Astrocyte of the cerebellum (primary cell): ENCODE measurements around the gene TNFAIP2.

Source experiments
- DNase-seq: peaks from one replicate; pipeline ENCODE4 v3.0.0-alpha.2; 2011; ENCODE audit warnings: low read depth
- H3K4me3 ChIP-seq: 2 replicates; pipeline ENCODE4 v1.5.1; 2011; ENCODE audit warnings: mild to moderate bottlenecking, low read depth, low read length, moderate library complexity
- CTCF ChIP-seq: IDR thresholded peaks from 2 replicates; pipeline ENCODE4 v1.5.1; 2012; ENCODE audit warnings: low read length, low read depth, moderate library complexity, mild to moderate bottlenecking; ENCODE audit errors: missing control alignments
- in situ Hi-C: cut with HindIII; loops from 2 replicates; pipeline ENCODE4 v1.10.0; 2017; ENCODE audit warnings: low sequenced_read_pairs

TNFAIP2 gene

GRCh38 chr14:103102689-103103260 lies 20.5 kb upstream of the TNFAIP2 start:
- DNase-seq, result no peak
- no peak overlapping the region for H3K4me3 ChIP-seq
- TF ChIP-seq CTCF, result no peak
- in situ Hi-C loops, result no loop called here

- H3K4me3 ChIP-seq, result no peak overlapping the region
- in situ Hi-C loops, result no loop called here
- DNase-seq, result no peak
- TF ChIP-seq CTCF, result peak; percentile 30
These were observed 19.5 kb upstream of the TNFAIP2 start for GRCh38 chr14:103103461-103104388.

- TF ChIP-seq CTCF, result no peak
- H3K4me3 ChIP-seq, result no peak overlapping the region
- DNase-seq, result no peak
- in situ Hi-C loops, result no loop called here
These were observed 18.9 kb upstream of the TNFAIP2 start for GRCh38 chr14:103104389-103104653.

GRCh38 chr14:103104654-103105452 lies 18.4 kb upstream of the TNFAIP2 start:
- peak; percentile 96 for TF ChIP-seq CTCF
- H3K4me3 ChIP-seq, result no peak overlapping the region
- no peak for DNase-seq
- in situ Hi-C loops, result no loop called here

GRCh38 chr14:103105580-103106150 lies 17.6 kb upstream of the TNFAIP2 start:
- H3K4me3 ChIP-seq, result no peak overlapping the region
- TF ChIP-seq CTCF, result no peak
- in situ Hi-C loops, result no loop called here
- DNase-seq, result no peak

- TF ChIP-seq CTCF, result no peak
- in situ Hi-C loops, result no loop called here
- DNase-seq, result no peak
- no peak overlapping the region for H3K4me3 ChIP-seq
These were observed 15.8 kb upstream of the TNFAIP2 start for GRCh38 chr14:103107455-103107854.
